Bronchial epithelial cell (primary cell): ENCODE data around the gene ARHGAP42. TPM values are rescaled to one million over a fixed set of nuclear protein-coding genes. Genes with fewer than 3 reads are reported as not detected.
A peak's percentile ranks its signal among the peaks of the same experiment; 100 is the strongest.
"Not testable (repeated sequence)": the region's sequence is repeated elsewhere in the genome, so short reads cannot be mapped to it uniquely, and the experiment has no call there.

Experiments
- DNase-seq: peaks from one replicate; pipeline ENCODE4 v3.0.0-alpha.2; 2010; ENCODE audit warnings: low read depth
- FAIRE-seq: peaks from 2 replicates; lab custom pipeline; 2011; peaks lifted over from hg19 to GRCh38; lab: Jason Lieb, UNC
- H3K27me3 ChIP-seq: 2 replicates; pipeline ENCODE4 v1.5.1; 2011; ENCODE audit warnings: low read length; ENCODE audit not compliant: control insufficient read depth, insufficient read depth
- H3K36me3 ChIP-seq: 2 replicates; pipeline ENCODE4 v1.5.1; 2011; ENCODE audit warnings: low read length; ENCODE audit not compliant: control insufficient read depth, insufficient read depth
- H3K4me3 ChIP-seq: 2 replicates; pipeline ENCODE4 v1.5.1; 2011; ENCODE audit warnings: mild to moderate bottlenecking, low read depth, low read length, control low read depth
- total RNA-seq: library from RNA; depleted of rRNA; stranded (reverse); fragments of >200 nt; gene quantifications from 2 replicates; pipeline ENCODE4 v1.2.1, GENCODE V29; 2014
- TF ChIP-seq, protein P1 (sequence below): IDR thresholded peaks from 2 replicates; pipeline ENCODE4 v1.5.1; 2011; ENCODE audit warnings: mild to moderate bottlenecking, moderate library complexity, low read length, control low read depth, inconsistent platforms; ENCODE audit not compliant: insufficient read depth, severe bottlenecking

ARHGAP42 gene
- total RNA-seq, 1 donor from 2014 or later: 5.3 TPM

DNA sequence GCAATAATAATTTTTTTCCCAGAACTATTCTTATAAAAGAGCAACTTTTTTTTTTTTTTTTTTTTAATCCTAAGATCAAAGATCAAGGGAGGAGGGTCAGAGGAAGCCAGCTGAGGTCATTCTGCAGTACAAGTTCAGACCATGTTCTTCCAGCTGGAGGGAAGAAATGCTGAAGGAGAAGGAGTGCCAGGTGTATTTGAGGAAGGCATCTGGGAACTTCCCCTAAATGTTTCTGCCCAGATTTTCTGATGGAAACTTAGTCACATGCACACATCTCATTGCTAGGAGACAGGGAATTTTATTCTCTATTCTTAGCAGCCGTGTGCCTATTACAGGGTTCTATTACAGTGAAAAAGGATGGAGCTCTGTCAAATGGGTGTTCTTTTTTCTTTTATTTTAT is 208.4 kb downstream of the ARHGAP42 start:
- Histone ChIP-seq H3K27me3 (no peaks in the 10 kb centered on the region), H3K36me3 (no peaks in the 10 kb centered on the region), H3K4me3 (no peak overlapping the region)
- DNase-seq (peak; percentile 31), FAIRE-seq (no peak)
- TF ChIP-seq, protein P1, sequence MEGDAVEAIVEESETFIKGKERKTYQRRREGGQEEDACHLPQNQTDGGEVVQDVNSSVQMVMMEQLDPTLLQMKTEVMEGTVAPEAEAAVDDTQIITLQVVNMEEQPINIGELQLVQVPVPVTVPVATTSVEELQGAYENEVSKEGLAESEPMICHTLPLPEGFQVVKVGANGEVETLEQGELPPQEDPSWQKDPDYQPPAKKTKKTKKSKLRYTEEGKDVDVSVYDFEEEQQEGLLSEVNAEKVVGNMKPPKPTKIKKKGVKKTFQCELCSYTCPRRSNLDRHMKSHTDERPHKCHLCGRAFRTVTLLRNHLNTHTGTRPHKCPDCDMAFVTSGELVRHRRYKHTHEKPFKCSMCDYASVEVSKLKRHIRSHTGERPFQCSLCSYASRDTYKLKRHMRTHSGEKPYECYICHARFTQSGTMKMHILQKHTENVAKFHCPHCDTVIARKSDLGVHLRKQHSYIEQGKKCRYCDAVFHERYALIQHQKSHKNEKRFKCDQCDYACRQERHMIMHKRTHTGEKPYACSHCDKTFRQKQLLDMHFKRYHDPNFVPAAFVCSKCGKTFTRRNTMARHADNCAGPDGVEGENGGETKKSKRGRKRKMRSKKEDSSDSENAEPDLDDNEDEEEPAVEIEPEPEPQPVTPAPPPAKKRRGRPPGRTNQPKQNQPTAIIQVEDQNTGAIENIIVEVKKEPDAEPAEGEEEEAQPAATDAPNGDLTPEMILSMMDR: no peak

DNA sequence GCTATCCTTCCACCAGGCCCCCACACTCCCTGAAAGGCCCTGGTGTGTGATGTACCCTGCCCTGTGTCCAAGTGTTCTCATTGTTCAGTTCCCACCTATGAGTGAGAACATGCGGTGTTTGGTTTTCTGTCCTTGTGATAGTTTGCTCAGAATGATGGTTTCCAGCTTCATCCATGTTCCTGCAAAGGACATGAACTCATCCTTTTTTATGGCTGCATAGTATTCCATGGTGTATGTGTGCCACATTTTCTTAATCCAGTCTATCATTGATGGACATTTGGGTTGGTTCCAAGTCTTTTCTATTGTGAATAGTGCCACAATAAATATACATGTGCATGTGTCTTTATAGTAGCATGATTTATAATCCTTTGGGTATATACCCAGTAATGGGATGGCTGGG is 208.9 kb downstream of the ARHGAP42 start:
- not testable (repeated sequence) for H3K36me3 ChIP-seq, H3K27me3 ChIP-seq, DNase-seq, FAIRE-seq, H3K4me3 ChIP-seq

DNA sequence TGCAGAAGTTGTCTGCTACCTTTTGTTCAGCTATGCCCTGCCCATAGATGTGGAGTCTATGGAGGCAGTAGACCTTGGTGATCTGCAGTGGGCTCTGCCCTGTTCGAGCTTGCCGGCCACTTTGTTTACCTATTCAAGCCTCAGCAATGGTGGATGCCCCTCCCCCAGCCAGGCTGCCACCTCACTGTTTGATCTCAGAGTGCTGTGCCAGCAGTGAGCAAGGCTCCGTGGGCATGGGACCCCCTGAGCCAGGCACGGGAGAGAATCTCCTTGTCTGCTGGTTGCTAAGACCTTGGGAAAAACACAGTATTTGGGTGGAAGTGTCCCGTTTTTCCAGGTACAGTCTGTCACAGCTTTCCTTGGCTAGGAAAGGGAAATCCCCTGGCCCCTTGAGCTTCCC is 214.4 kb downstream of the ARHGAP42 start:
- not testable (repeated sequence) for H3K36me3 ChIP-seq, H3K4me3 ChIP-seq, DNase-seq, H3K27me3 ChIP-seq, FAIRE-seq

DNA sequence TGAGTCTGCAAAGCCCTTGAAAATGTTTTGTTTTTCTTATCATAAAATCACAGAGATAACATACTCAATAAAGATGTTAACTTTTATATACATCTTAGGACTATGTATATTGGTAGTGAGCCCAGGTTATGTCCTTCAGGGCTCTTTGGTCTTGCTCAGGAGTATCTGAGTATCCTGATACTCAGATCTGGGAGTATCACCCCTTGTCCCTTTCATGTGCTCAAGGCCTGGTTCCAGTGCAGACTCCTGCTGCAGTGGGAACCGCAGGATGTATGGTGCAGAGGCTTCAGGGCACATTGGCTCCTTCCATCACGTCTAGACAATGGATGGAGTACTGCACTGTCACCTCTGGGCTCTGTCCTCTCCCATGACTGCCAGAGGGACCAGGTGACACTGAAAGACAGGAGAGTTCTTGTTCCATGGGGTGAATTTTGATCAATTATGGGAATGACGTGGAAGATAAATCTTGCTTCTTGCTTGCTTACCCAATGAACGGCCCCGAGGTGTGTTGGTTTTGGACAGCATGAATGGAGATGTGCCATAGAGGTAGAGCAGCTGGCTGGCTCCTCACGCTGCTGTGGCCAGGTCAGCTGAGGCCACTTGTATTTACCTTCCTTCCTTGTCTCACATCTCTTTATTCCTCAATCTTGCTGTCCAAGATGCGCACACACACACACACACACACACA is 215.5 kb downstream of the ARHGAP42 start:
- no peak overlapping the region for H3K4me3 ChIP-seq
- TF ChIP-seq, protein P1: no peak
- no peaks in the 10 kb centered on the region for H3K36me3 ChIP-seq
- FAIRE-seq: no peak
- DNase-seq: no peak
- H3K27me3 ChIP-seq: no peaks in the 10 kb centered on the region

DNA sequence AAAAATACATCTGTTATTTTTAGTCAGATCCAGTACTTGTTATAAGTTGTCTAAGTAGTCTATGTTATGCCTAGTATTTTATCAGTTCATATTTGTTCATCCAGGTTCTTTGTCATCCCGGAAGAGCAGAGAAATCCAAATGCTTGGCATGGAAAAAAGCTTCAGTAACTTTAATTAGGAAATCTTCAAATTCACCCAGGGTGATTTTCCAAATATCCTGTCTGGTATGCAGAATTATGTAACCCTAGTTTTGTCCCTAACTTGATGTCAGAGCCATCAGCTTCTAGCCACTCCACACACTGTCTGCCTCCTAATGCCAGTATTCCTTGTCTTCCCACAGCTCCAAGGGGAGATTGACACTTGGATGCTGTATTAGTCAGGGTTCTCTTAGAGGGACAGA is 216.2 kb downstream of the ARHGAP42 start:
- no peaks in the 10 kb centered on the region for H3K27me3 ChIP-seq
- DNase-seq (no peak), FAIRE-seq (no peak)
- no peaks in the 10 kb centered on the region for H3K36me3 ChIP-seq
- TF ChIP-seq, protein P1: no peak
- no peak overlapping the region for H3K4me3 ChIP-seq

DNA sequence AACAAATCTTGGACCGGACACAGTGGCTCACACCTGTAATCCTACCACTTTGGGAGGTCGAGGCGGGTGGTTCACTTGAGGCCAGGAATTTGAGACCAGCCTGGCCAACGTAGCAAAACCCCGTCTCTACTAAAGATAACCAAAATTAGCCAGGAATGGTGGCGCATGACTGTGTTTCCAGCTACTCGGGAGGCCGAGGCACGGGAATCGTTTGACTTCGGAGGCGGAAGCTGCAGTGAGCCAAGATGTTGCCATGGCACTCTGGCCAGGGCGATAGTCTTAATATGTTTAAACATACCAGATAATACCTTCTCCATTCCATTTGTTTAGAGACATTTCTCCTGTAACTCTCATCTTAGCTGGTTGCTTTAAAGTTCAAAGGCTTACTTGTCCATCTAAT is 218.6 kb downstream of the ARHGAP42 start:
- no peak overlapping the region for H3K4me3 ChIP-seq
- DNase-seq: no peak
- no peaks in the 10 kb centered on the region for H3K27me3 ChIP-seq
- TF ChIP-seq, protein P1: no peak
- FAIRE-seq: no peak
- H3K36me3 ChIP-seq: no peaks in the 10 kb centered on the region

DNA sequence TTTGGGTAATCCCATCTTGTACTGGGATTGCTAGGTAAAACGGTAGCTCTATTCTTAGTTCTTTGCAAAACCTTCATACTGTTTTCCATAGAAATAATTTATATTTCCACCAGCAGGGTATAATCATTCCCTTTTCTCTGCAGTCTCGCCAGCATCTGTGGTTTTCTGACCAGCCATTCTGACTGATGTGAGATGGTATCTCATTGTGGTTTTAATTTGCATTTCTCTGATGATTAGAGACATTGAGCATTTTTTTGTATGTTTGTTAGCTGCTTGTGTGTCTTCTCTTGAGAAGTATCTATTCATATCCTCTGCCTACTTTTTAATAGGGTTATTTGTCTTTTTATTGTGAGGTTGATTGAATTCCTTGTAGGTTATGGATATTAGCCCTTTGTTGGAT is 221.7 kb downstream of the ARHGAP42 start:
- DNase-seq (no peak), FAIRE-seq (no peak)
- no peaks in the 10 kb centered on the region for H3K36me3 ChIP-seq
- TF ChIP-seq, protein P1: no peak
- H3K27me3 ChIP-seq: no peaks in the 10 kb centered on the region
- H3K4me3 ChIP-seq: no peak overlapping the region
